ENCODE measurements around the gene TTLL6.

The TTLL6 gene

GRCh38 chr17:48738803-48739526 is 78.1 kb downstream of the TTLL6 start:
- no peaks in the 10 kb centered on the region for H3K36me3 Mint-ChIP-seq (ENCODE audit: low read depth)
- no peak for TF ChIP-seq CTCF (IDR thresholded peaks at IDR 0.05; ENCODE audit: unreplicated experiment in 3 of 3)
- no peak overlapping the region for H3K4me3 Mint-ChIP-seq
- H3K4me1 Mint-ChIP-seq, result peaks cover 9% of the 10 kb centered on the region
- peaks cover 6% of the 10 kb centered on the region for H3K9me3 Mint-ChIP-seq
- H3K27me3 Mint-ChIP-seq (ENCODE audit: low read depth), result peaks cover 100% of the 10 kb centered on the region
- H3K27ac Mint-ChIP-seq, result no peak overlapping the region

DNA sequence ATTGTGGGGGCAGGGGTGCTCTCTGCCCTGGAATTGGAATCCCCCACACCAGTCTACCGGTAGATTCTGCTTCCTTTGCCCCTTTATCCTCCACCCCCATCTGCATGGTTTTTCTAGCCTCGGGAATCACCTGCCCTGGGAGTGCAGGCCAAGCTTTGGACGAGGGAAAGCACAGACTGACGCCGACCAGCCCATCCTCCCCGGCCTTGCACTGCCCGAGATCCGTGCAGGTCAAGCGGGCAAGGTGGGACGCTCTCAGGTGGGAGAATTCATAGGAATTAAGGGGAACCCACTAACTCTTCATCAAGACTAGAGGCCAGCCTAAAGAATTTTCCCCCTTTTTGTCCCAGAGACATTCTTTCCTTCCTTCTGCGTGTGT is 78.6 kb downstream of the TTLL6 start:
- TF ChIP-seq CTCF (IDR thresholded peaks at IDR 0.05; ENCODE audit: unreplicated experiment in 3 of 3), result no peak
- H3K4me1 Mint-ChIP-seq, result peaks cover 15% of the 10 kb centered on the region
- no peak overlapping the region for H3K27ac Mint-ChIP-seq
- H3K9me3 Mint-ChIP-seq, result peaks cover 6% of the 10 kb centered on the region
- H3K4me3 Mint-ChIP-seq, result no peak overlapping the region
- no peaks in the 10 kb centered on the region for H3K36me3 Mint-ChIP-seq (ENCODE audit: low read depth)
- peaks cover 100% of the 10 kb centered on the region for H3K27me3 Mint-ChIP-seq (ENCODE audit: low read depth)

GRCh38 chr17:48737330-48738043 is 79.5 kb downstream of the TTLL6 start:
- no peaks in the 10 kb centered on the region for H3K36me3 Mint-ChIP-seq (ENCODE audit: low read depth)
- no peak for TF ChIP-seq CTCF (IDR thresholded peaks at IDR 0.05; ENCODE audit: unreplicated experiment in 3 of 3)

DNA sequence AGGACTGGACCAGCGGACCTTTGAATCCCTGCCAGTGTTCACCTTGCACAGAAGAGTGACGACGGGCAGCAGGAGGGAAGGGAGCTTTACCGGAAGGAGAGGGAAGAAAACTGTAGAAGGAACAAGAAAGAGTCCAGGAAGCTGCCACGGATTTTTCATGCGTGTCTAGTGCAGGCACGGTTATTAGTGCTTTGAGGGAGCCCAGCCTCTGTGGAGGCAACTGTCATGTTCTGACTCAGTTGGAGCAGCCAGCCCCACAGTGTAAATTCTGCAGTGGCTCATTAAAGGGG is 82.0 kb downstream of the TTLL6 start:
- Mint-ChIP-seq H3K27me3 (ENCODE audit: low read depth) (peaks cover 100% of the 10 kb centered on the region), H3K27ac (no peak overlapping the region), H3K4me3 (no peak overlapping the region), H3K9me3 (peaks cover 4% of the 10 kb centered on the region), H3K36me3 (ENCODE audit: low read depth) (no peaks in the 10 kb centered on the region), H3K4me1 (peaks cover 27% of the 10 kb centered on the region)
- no peak for TF ChIP-seq CTCF (IDR thresholded peaks at IDR 0.05; ENCODE audit: unreplicated experiment in 3 of 3)

More at GRCh38 chr17:48737330-48738043, 79.5 kb downstream of the TTLL6 start:
- Mint-ChIP-seq H3K4me3 (no peak overlapping the region), H3K27me3 (ENCODE audit: low read depth) (peaks cover 100% of the 10 kb centered on the region), H3K27ac (no peak overlapping the region), H3K9me3 (peaks cover 9% of the 10 kb centered on the region), H3K4me1 (peaks cover 21% of the 10 kb centered on the region)

- Mint-ChIP-seq H3K4me1 (peaks cover 30% of the 10 kb centered on the region), H3K4me3 (no peak overlapping the region), H3K27ac (peak overlapping the region in 1 of 3 experiments; percentile 42), H3K36me3 (ENCODE audit: low read depth) (no peaks in the 10 kb centered on the region), H3K27me3 (ENCODE audit: low read depth) (peaks cover 100% of the 10 kb centered on the region), H3K9me3 (peaks cover 4% of the 10 kb centered on the region)
- TF ChIP-seq CTCF (IDR thresholded peaks at IDR 0.05; ENCODE audit: unreplicated experiment in 3 of 3), result no peak
Observed at GRCh38 chr17:48734333-48735061, 82.5 kb downstream of the TTLL6 start.

Measured in nephron (organoid).